Upper lobe of right lung (tissue), 1 donor: ENCODE measurements around the gene HOXD1. TPM values are rescaled to one million over a fixed set of nuclear protein-coding genes. Genes with fewer than 3 reads are reported as not detected.

Experiments
- ATAC-seq: fragments of 200-7000 bp; cut with Tn5 transposase; one replicate; pipeline ENCODE4 v1.9.1; 2020; ENCODE audit warnings: mild to moderate bottlenecking, moderate library complexity
- DNase-seq: peaks from one replicate; pipeline ENCODE4 v3.0.0-alpha.2; 2020
- H3K27ac ChIP-seq: fragments of 200-600 bp; one replicate; pipeline ENCODE4 v1.8.0; 2022
- H3K27me3 ChIP-seq: fragments of 200-600 bp; one replicate; pipeline ENCODE4 v1.8.0; 2022; ENCODE audit warnings: mild to moderate bottlenecking
- H3K36me3 ChIP-seq: fragments of 200-600 bp; one replicate; pipeline ENCODE4 v1.8.0; 2022
- H3K4me1 ChIP-seq: fragments of 200-600 bp; one replicate; pipeline ENCODE4 v1.8.0; 2022
- H3K4me3 ChIP-seq: fragments of 200-600 bp; one replicate; pipeline ENCODE4 v1.8.0; 2022; ENCODE audit warnings: mild to moderate bottlenecking
- H3K9me3 ChIP-seq: fragments of 200-600 bp; one replicate; pipeline ENCODE4 v1.8.0; 2022
- intact Hi-C: fragments of 100-400 bp; cut with DNase I; formaldehyde crosslinking; loops from one replicate; pipeline ENCODE4 v1.11.0; 2022
- total RNA-seq: library from RNA; stranded (reverse); fragmentation: NEBNext Ultra II Directional; extraction: Animal tissue kit (Norgen Biotek cat#: 25700); gene quantifications from one replicate; pipeline ENCODE4 v1.2.1, GENCODE V29; 2021
- TF ChIP-seq, protein P1 (sequence below): fragments of 200-600 bp; IDR thresholded peaks from one replicate; pipeline ENCODE4 v1.8.0; 2022; ENCODE audit warnings: antibody characterized with exemption
- donor health status: DM: no; HTN: yes; CAD: no; lungs with severe emphysema.

HOXD1 gene
- total RNA-seq, 1 donor from 2014 or later = 4.1 TPM

DNA sequence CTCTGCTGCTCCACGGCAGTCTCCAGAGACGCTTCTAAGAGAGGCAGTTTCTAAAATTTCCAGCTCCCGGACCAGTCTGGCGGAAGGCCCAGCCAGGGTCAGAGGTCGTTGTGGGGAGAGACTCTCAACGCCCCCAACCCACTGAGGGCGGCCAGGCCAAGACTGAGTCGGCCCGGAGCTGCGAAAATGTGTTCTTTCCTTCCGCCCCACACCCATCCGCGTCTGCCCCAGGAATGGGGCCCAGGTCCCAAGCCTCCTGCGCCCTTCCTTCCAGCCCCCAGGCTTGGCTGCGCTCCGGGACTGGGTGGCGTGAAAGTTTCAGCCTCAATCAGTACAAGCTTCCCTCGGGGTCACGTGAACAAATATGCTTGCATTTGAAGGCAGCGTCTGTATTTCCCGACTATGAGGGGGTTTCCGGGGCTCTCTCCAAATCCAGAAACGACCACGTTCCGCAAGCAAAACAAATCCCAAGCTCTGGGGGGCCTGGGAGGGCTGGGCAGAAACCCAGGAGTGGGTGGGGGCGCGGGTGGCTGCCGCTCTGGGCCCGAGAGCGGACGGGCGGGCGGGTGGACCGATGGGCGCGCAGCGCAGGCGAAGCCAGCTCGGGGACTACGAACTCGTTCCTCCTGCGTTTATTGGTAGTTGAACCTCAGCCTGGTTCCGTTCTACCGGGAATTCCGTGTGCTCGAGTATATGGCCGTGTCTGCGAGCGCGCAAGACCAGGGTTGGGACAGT, 28.1 kb upstream of the HOXD1 start:
- Histone ChIP-seq H3K27me3 (peaks cover 100% of the 10 kb centered on the region), H3K4me1 (peaks cover 8% of the 10 kb centered on the region), H3K9me3 (no peaks in the 10 kb centered on the region), H3K36me3 (no peaks in the 10 kb centered on the region), H3K4me3 (peak overlapping the region; percentile 3), H3K27ac (no peak overlapping the region)
- DNase-seq (no peak), ATAC-seq (no peak)
- TF ChIP-seq, protein P1, sequence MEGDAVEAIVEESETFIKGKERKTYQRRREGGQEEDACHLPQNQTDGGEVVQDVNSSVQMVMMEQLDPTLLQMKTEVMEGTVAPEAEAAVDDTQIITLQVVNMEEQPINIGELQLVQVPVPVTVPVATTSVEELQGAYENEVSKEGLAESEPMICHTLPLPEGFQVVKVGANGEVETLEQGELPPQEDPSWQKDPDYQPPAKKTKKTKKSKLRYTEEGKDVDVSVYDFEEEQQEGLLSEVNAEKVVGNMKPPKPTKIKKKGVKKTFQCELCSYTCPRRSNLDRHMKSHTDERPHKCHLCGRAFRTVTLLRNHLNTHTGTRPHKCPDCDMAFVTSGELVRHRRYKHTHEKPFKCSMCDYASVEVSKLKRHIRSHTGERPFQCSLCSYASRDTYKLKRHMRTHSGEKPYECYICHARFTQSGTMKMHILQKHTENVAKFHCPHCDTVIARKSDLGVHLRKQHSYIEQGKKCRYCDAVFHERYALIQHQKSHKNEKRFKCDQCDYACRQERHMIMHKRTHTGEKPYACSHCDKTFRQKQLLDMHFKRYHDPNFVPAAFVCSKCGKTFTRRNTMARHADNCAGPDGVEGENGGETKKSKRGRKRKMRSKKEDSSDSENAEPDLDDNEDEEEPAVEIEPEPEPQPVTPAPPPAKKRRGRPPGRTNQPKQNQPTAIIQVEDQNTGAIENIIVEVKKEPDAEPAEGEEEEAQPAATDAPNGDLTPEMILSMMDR = no peak
- intact Hi-C loops = no loop called here

DNA sequence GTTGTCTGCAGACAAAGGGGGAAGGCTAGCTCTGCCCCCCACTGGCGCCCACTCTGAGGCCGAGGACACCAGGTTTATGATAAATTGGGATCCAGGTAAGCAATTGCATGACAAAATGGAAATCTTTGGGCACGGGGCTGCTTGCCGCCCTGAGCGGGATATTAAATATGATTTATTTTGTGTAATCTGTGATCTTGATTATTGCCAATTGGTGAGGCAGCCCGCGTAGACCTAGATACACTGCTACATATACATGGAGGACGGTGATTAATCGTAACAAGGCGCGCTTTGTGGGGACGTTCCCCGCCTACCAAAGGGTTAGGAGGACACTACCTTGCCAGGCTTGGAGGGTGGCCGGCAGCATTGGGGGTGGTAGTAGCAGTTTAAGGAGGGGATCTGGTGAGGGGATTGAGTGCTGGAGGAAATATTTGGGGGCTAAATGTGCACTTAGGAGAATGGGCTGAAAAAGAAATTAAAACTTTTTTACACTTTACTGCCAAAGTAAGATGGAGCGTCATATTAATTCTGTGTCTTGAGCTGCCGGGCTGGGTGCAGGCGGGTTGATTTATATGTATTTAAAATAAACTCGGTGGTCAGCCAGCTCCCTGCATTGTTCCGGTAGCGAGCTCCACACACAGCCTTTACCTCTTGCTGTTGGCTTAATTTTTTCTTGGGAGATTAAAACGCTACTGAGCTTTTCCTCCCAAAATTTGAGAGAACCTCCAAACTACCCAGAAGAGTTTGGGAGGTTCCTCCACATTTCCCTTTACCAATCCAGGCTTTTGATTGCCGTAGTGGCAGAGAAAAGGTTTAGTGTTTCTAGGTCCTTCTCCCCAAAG, 27.3 kb upstream of the HOXD1 start:
- Histone ChIP-seq H3K4me3 (no peak overlapping the region), H3K9me3 (no peaks in the 10 kb centered on the region), H3K27ac (no peak overlapping the region), H3K36me3 (no peaks in the 10 kb centered on the region), H3K4me1 (peaks cover 8% of the 10 kb centered on the region), H3K27me3 (peaks cover 100% of the 10 kb centered on the region)
- DNase-seq (no peak), ATAC-seq (no peak)
- TF ChIP-seq, protein P1 = no peak
- intact Hi-C loops = no loop called here

DNA sequence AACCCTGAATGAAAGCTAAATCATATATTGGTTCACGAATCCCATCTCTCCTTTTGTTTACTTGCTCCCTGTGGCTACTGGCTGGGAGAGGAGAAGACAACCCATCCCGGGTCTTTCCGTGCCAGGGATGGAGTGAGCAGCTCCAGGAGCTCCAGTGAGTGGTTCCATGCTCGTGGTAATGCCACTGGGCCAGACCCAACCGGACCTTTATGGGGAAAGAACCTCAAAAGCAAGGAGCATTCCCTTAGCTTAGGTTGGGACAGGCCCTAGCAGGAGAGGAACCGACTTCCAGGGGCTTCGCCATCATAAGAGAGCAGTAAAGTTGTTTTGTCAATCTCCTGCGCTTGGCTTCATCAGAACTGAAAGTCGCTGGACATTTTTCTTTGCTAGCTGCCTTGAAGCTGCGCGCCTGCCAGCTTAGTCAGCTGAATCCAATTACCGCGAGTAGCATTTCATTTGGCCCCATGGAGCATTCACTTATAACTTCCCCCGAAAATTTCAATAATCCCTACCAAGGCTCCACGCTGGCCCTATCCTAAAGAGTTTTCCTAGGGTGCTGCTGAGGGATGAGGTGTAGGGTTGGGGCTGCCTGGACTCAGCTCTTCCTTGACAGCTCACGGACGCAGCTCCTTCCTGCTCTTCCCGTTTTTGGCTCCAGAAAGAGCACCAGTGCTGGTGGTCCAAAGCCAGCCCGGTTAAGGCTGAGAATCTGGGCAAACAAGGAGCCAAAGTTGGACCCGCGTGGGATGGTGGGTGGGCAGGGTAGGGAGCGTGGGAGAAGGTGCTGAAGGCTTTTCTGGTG, 26.4 kb upstream of the HOXD1 start:
- ATAC-seq = no peak
- Histone ChIP-seq H3K36me3 (no peaks in the 10 kb centered on the region), H3K9me3 (no peaks in the 10 kb centered on the region), H3K27ac (no peak overlapping the region), H3K27me3 (peaks cover 99% of the 10 kb centered on the region), H3K4me3 (no peak overlapping the region), H3K4me1 (peaks cover 8% of the 10 kb centered on the region)
- TF ChIP-seq, protein P1 = no peak
- intact Hi-C loops = no loop called here
- DNase-seq = no peak

DNA sequence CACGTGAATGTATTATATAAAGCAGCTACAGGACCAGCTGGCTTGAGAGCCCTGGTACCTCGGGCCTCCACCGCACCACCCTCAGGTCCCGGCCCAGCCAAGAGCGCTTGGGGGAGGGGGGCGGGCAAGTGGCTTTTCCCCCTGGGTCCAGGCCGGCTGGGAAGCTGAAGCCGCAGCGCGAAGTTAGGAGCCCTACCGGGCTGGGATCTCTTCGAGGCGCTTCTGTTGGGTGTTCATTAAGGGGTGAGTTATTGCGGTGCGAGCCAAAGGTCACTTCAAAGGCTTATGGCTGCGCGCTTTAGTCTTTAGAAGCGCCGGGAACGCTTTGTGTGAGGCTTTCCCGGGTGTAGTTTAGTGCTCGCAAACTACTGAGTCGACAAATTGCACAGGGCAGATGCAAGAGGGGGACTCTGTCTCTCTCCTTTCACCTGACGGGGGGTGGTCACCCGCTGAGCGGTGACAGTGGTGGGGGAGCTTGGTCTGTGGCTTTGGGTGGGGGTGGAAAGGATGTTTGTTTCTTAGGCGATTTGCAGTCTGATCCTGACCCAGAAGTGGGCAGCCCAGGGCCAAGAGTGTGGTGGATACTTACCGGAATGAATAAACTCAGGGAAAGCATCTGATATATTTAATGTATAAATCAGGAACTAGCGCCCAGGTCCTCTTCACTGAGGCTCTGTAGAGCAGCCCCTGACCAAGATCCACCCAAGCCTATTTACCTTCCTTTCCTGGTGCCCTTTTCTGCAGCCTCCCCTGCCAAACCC, 25.4 kb upstream of the HOXD1 start:
- TF ChIP-seq, protein P1 = no peak
- H3K36me3 ChIP-seq = no peaks in the 10 kb centered on the region
- no peak overlapping the region for H3K27ac ChIP-seq
- H3K9me3 ChIP-seq = no peaks in the 10 kb centered on the region
- no peak for ATAC-seq
- intact Hi-C loops = no loop called here
- H3K4me3 ChIP-seq = no peak overlapping the region
- H3K27me3 ChIP-seq = peaks cover 99% of the 10 kb centered on the region
- no peak for DNase-seq
- H3K4me1 ChIP-seq = peaks cover 8% of the 10 kb centered on the region

DNA sequence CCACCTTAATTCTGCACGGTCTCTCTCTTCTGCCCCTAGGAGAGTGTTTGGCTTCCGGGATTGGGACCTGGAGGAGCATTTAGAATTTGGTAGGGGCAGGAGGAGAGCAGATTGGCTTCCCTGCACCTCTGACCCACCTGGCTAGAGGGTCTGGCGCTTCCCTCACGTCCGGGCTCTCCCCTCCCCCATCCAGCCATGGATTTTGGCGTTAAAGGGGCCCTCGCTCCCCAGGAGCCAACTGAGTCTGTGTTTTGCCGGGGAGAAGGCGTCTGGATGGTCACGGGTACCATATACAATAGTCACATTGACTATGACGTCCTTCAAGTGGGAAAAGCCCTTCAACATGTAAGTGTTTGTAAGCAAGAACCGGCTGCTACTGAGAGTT, 24.8 kb upstream of the HOXD1 start:
- Histone ChIP-seq H3K36me3 (no peaks in the 10 kb centered on the region), H3K4me1 (peaks cover 8% of the 10 kb centered on the region), H3K9me3 (no peaks in the 10 kb centered on the region), H3K27ac (no peak overlapping the region), H3K27me3 (peaks cover 97% of the 10 kb centered on the region), H3K4me3 (no peak overlapping the region)
- no peak for DNase-seq
- intact Hi-C loops = no loop called here
- no peak for ATAC-seq
- TF ChIP-seq, protein P1 = no peak
